GM19099 (cell line): Measurements from ENCODE around the gene HECTD4.

Source experiments
- POLR2A ChIP-seq: IDR thresholded peaks from 3 replicates; pipeline ENCODE4 v1.6.1; 2011; ENCODE audit warnings: low read depth; ENCODE audit not compliant: insufficient read length; ENCODE audit errors: extremely low read depth

The HECTD4 gene

GRCh38 chr12:112374166-112374740, 8.0 kb downstream of the HECTD4 start:
- no peak for TF ChIP-seq POLR2A

- no peak for TF ChIP-seq POLR2A
Measured at GRCh38 chr12:112370868-112371510, 11.2 kb downstream of the HECTD4 start.

DNA sequence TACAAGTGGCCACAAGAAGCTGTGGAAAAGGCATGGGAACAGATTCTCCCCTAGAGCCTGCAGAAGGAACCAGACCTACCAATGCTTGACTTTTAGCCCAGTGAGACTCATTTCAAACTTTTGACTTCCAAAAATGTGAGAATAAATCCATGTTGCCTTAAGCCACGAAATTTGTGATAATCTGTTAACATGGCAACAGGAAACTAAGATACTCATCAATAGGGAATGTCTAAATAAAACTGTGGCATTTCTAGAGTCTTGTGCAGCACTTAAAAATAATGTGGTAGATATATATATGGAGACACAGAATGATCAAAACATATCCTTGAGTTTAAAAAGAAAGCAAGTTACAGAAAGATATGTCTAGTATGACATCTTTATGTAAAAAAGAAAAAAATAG, 12.0 kb downstream of the HECTD4 start:
- TF ChIP-seq POLR2A: no peak

- TF ChIP-seq POLR2A: no peak
Measured at GRCh38 chr12:112368856-112369255, 13.4 kb downstream of the HECTD4 start.

GRCh38 chr12:112367965-112368364, 14.3 kb downstream of the HECTD4 start:
- no peak for TF ChIP-seq POLR2A

GRCh38 chr12:112362310-112362709, 19.9 kb downstream of the HECTD4 start:
- no peak for TF ChIP-seq POLR2A

- no peak for TF ChIP-seq POLR2A
Measured at GRCh38 chr12:112361271-112361670, 21.0 kb downstream of the HECTD4 start.

GRCh38 chr12:112359290-112359689, 22.9 kb downstream of the HECTD4 start:
- TF ChIP-seq POLR2A: no peak

GRCh38 chr12:112357214-112357613, 25.0 kb downstream of the HECTD4 start:
- no peak for TF ChIP-seq POLR2A

- no peak for TF ChIP-seq POLR2A
Measured at GRCh38 chr12:112354399-112354798, 27.8 kb downstream of the HECTD4 start.

DNA sequence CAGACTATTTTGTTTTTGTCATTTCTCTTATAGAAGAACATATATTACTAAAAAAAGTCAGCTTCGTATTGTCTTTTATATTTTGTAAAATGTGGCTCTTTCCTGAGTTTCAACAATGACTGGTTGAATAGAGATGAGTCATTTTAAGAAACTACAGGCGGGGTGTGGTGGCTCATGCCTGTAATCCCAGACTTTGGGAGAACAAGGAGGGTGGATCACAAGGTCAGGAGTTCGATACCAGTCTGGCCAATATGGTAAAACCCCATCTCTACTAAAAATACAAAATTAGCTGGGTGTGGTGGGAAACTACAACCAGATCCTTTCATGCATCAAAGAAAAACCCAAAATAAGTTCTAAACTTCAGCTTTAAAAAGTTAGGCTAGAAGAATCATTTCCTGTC, 28.8 kb downstream of the HECTD4 start:
- TF ChIP-seq POLR2A: no peak

- no peak for TF ChIP-seq POLR2A
Measured at GRCh38 chr12:112352921-112353320, 29.3 kb downstream of the HECTD4 start.

GRCh38 chr12:112350593-112351592, 31.3 kb downstream of the HECTD4 start:
- no peak for TF ChIP-seq POLR2A

DNA sequence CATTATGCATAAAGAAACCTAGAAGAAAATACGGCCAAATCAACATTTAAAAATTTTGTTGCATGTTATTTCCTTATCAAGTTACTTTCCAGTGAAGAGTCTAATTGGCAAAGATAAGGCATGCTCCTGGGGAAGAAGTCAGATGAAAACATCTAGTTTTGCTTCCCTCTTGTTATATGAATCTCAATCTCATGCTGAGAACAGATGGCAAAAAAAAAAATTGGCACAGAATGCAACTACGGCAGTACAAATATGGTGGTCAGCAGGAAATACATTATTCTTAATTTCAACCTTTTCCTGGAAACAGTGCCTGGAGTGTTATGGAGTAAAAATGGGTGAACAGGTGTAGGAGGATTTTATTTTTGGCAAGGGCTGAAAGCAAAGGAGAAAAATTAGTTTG, 32.8 kb downstream of the HECTD4 start:
- TF ChIP-seq POLR2A: no peak

DNA sequence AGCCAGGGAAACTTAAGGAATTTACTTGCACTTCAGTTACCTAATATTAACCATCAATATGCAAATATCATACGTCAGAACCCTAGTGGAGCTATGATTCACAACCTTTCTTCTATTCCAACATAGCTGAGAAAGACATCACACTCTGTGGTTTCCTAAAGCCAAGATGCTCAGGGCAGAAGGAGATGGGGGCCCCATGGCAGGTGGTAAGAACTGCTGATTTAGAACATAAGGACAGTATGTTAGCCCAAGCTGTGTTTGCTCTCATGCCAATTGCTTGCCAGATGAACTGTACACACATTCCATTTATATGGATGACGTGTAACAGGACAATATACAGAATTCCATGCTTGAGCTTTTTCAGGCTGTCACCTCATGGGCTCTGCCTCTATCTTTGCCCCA, 34.6 kb downstream of the HECTD4 start:
- no peak for TF ChIP-seq POLR2A

DNA sequence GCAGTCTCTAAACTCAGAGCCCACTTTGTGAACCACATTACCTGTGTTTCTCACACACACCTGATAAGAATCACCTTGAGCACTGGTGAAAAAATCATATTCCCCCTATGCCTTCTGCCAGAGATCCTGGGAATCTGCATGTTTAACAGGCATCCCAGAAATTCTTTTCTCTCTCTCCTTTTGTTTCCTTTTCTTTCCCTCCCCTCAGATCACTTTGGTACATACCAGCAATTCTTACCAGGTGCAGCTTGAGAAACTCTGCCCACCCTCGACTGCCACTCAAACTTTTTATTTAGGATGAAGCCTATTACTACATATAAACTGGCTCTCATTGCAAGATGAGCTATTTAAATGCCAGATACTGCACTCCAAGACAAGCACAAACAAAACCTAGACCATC, 36.0 kb downstream of the HECTD4 start:
- no peak for TF ChIP-seq POLR2A
